Measurements from ENCODE around the gene PAOX.

PAOX gene

DNA sequence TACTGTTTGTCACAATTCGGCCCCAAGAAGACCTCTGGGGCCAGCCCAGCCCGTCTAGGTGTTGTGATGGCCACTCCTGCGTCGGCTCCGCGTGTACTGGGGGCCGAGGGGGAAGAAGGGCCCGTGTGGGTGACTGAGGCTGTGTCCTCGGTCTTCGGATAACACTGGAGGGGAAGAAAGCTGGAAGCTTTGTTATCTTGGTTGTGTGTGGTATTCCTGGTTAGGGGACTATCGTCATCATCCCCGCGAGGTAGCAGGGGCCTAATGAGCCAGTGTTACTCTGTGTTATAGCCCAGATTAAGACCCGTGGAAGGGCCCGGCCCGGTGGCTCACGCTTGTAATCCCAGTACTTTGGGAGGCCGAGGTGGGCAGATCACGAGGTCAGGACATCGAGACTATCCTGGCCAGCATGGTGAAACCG is 15.7 kb downstream of the PAOX start:
- peak overlapping the region; percentile 60 for H3K4me3 ChIP-seq (ENCODE audit: low read length)
- H3K4me1 ChIP-seq (ENCODE audit: control insufficient read depth, insufficient read depth, low read length), result peaks cover 6% of the 10 kb centered on the region
- no peaks in the 10 kb centered on the region for H3K27me3 ChIP-seq (ENCODE audit: control insufficient read depth, insufficient read depth, low read length)
- H3K36me3 ChIP-seq (ENCODE audit: control insufficient read depth, insufficient read depth, low read length), result no peaks in the 10 kb centered on the region
- H3K9me3 ChIP-seq (ENCODE audit: control insufficient read depth, low read length), result no peaks in the 10 kb centered on the region
- H3K9ac ChIP-seq (ENCODE audit: low read length), result peak overlapping the region; percentile 90

DNA sequence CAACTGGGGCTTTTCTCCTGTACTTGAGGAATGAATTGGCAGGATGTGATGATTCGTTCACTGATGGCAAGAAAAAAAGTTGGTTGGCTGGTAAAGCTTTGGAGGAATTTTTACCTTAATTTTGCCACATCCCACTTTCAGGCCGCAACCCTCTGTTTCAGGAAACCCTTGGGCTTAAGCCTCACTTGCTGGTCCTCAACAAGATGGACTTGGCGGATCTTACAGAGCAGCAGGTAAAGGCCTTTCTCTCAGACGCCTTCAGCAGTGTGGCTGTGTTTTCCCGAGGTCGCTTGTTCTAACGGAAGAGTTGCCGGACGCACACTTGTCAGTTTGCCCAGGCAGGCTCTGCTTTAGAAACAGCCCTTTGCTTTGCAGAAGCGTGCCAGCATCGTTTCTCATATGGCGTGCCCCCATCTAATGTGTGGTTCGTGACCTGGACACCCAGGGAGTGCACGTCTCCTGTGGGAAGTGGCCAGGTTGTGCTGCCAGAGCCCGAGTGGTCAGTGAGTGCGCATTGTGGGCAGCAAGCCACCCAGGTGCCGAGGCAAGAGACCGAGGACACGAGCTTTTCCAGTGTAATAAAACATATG is 17.1 kb downstream of the PAOX start:
- no peaks in the 10 kb centered on the region for H3K9me3 ChIP-seq (ENCODE audit: control insufficient read depth, low read length)
- no peak overlapping the region for H3K4me3 ChIP-seq (ENCODE audit: low read length)
- no peaks in the 10 kb centered on the region for H3K36me3 ChIP-seq (ENCODE audit: control insufficient read depth, insufficient read depth, low read length)
- H3K9ac ChIP-seq (ENCODE audit: low read length), result no peak overlapping the region
- peaks cover 6% of the 10 kb centered on the region for H3K4me1 ChIP-seq (ENCODE audit: control insufficient read depth, insufficient read depth, low read length)
- H3K27me3 ChIP-seq (ENCODE audit: control insufficient read depth, insufficient read depth, low read length), result no peaks in the 10 kb centered on the region

DNA sequence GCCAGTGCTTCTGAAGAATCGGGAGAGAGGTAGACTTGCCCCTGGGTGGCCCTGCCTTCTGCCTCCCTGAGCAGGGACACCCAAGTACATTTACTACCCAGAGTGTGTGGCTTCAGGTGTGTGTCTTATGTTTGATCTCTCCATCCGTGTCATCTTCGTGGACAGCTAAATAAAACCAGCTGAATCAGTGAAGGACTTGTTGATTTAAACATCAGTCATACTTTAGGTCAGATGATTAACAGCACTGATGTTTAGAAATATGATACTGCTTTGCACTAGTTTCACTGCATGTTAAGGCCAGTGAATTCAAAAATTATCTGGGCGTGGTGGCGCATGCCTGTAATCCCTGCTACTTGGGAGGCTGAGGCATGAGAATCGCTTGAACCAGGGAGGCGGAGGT is 18.9 kb downstream of the PAOX start:
- no peaks in the 10 kb centered on the region for H3K9me3 ChIP-seq (ENCODE audit: control insufficient read depth, low read length)
- no peak overlapping the region for H3K9ac ChIP-seq (ENCODE audit: low read length)
- no peak overlapping the region for H3K4me3 ChIP-seq (ENCODE audit: low read length)
- no peaks in the 10 kb centered on the region for H3K27me3 ChIP-seq (ENCODE audit: control insufficient read depth, insufficient read depth, low read length)
- peaks cover 6% of the 10 kb centered on the region for H3K4me1 ChIP-seq (ENCODE audit: control insufficient read depth, insufficient read depth, low read length)
- no peaks in the 10 kb centered on the region for H3K36me3 ChIP-seq (ENCODE audit: control insufficient read depth, insufficient read depth, low read length)

DNA sequence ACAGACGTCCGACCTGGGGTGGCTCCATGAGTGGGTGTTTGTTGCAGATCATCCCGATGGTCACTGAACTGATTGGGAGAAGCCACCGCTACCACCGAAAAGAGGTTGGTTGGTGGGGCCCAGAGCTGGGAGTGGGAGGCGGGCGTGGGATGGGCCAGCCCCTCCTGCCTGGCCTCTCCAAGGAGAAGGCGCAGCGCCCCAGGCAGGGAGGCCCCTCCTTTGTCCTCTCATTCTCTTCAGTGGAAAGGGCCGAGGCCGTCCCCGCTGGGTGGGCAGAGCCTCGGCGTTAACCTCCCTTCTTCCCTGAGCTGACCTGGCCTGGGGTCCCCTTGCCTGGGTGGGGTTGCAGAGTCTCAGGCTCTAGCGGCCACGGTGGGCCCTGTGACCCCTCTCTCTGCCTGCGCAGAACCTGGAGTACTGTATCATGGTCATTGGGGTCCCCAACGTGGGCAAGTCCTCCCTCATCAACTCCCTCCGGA is 20.1 kb downstream of the PAOX start:
- H3K36me3 ChIP-seq (ENCODE audit: control insufficient read depth, insufficient read depth, low read length), result no peaks in the 10 kb centered on the region
- H3K4me1 ChIP-seq (ENCODE audit: control insufficient read depth, insufficient read depth, low read length), result peaks cover 6% of the 10 kb centered on the region
- H3K4me3 ChIP-seq (ENCODE audit: low read length), result no peak overlapping the region
- no peak overlapping the region for H3K9ac ChIP-seq (ENCODE audit: low read length)
- H3K9me3 ChIP-seq (ENCODE audit: control insufficient read depth, low read length), result no peaks in the 10 kb centered on the region
- H3K27me3 ChIP-seq (ENCODE audit: control insufficient read depth, insufficient read depth, low read length), result no peaks in the 10 kb centered on the region

DNA sequence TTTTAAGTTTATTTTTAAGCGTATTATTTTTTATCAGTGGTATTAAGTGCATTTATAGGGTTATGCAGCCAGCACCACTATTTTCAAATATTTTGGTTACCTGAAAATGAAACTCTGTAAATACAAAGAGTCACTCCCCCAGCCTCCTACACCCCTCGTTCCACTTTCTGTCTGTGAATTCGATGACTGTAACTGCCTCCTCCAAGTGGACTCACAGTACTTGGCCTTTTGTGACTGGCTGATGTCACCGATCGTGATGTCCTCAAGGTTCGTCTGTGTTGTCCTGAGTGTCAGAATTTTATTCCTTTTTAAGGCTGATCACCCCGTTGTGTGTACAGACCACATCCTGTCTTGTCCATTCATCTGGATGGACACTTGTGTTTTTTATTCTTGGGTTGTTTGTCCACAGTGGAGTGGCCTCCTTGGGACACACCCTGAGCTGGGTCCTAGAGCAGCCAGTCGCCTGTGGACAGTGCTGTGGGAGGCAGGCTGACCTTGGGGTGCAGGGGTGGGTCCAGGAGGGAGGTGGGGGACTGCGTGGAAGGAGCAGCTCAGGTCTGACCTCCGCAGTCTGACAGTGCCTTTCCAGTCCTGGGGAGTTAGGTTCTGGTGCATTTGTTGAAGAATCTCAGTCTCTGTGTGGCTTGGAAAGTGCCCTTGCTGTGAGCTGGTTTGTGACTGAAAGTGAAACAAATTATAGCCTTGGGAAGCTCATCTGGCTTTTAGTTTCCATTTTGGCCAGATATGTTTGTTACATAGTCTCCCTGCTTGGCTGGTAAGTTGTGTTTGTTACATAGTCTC is 21.8 kb downstream of the PAOX start:
- no peak overlapping the region for H3K4me3 ChIP-seq (ENCODE audit: low read length)
- H3K9ac ChIP-seq (ENCODE audit: low read length), result no peak overlapping the region
- H3K27me3 ChIP-seq (ENCODE audit: control insufficient read depth, insufficient read depth, low read length), result no peaks in the 10 kb centered on the region
- H3K4me1 ChIP-seq (ENCODE audit: control insufficient read depth, insufficient read depth, low read length), result no peaks in the 10 kb centered on the region
- H3K36me3 ChIP-seq (ENCODE audit: control insufficient read depth, insufficient read depth, low read length), result no peaks in the 10 kb centered on the region
- no peaks in the 10 kb centered on the region for H3K9me3 ChIP-seq (ENCODE audit: control insufficient read depth, low read length)

DNA sequence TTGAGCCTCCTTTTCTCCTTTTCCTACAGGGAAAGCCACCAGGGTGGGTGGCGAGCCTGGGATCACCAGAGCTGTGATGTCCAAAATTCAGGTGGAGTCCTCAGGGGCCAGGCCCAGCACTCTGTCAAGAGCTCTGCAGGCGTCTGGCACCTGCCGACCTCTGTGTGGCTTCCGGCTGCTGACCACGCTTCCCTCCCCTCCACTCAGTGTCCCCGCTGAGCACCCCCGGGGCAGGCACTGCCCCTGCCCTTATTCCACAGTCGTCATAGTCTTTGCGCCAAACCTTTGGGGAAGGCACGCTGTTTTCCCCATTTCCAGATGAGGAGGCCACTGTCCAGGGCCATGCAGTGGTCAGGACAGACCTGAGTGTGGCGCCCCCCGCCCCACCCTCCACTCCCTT is 22.4 kb downstream of the PAOX start:
- Histone ChIP-seq H3K9me3 (ENCODE audit: control insufficient read depth, low read length) (no peaks in the 10 kb centered on the region), H3K36me3 (ENCODE audit: control insufficient read depth, insufficient read depth, low read length) (no peaks in the 10 kb centered on the region), H3K9ac (ENCODE audit: low read length) (no peak overlapping the region), H3K4me3 (ENCODE audit: low read length) (no peak overlapping the region), H3K27me3 (ENCODE audit: control insufficient read depth, insufficient read depth, low read length) (no peaks in the 10 kb centered on the region), H3K4me1 (ENCODE audit: control insufficient read depth, insufficient read depth, low read length) (no peaks in the 10 kb centered on the region)

DNA sequence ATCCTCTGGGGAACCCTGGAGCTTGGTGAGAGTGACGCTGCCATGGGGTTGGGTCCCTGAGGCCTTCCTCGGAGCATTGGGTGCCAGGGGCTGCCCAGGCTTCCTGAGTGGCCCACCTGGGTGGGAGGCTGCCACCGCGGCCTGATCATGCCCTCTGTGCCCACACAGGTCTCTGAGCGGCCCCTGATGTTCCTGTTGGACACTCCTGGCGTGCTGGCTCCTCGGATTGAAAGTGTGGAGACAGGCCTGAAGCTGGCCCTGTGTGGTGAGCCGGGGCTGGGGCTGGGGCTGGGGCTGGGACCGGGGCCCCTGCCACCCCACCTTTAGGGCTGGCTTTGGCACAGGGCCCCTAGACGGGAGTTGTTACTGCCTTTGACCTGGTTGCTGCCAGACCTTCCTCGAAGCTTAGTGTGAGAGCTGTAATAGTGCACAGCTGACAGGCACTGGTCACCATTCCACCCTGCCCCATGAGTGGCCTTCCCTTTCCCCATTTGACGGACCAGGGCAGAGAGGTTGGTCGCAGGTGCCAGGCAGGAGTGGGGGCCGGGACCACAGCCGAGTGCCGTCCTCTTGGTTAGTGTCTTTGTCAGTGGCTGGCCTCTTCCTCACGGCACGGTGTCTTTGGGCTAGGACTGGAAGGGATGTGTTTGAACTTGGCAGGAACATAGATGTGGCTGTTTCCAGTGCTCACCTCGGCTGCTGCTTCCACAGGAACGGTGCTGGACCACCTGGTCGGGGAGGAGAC is 23.1 kb downstream of the PAOX start:
- H3K4me1 ChIP-seq (ENCODE audit: control insufficient read depth, insufficient read depth, low read length), result no peaks in the 10 kb centered on the region
- H3K36me3 ChIP-seq (ENCODE audit: control insufficient read depth, insufficient read depth, low read length), result no peaks in the 10 kb centered on the region
- no peaks in the 10 kb centered on the region for H3K27me3 ChIP-seq (ENCODE audit: control insufficient read depth, insufficient read depth, low read length)
- no peak overlapping the region for H3K4me3 ChIP-seq (ENCODE audit: low read length)
- no peaks in the 10 kb centered on the region for H3K9me3 ChIP-seq (ENCODE audit: control insufficient read depth, low read length)
- no peak overlapping the region for H3K9ac ChIP-seq (ENCODE audit: low read length)

DNA sequence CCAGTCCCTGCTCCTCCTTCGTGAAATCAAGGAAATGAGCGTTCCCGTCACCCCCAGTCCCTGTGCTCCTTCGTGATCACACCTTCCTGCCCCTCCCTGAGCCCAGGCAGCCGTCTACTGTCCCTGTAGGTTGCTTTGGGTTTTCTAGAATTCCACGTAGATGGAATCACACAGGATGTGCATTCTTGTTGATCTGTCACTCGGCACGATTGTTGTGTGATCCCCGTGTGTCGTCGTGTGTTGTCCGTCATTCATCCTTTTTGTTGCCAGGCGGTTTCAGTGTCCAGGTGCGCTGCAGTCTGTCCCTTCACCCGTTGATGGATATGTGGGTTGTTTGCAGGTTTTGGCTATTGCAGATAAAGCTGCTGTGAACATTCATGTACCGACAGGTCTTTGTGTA is 24.3 kb downstream of the PAOX start:
- Histone ChIP-seq H3K4me3 (ENCODE audit: low read length) (no peak overlapping the region), H3K4me1 (ENCODE audit: control insufficient read depth, insufficient read depth, low read length) (no peaks in the 10 kb centered on the region), H3K9ac (ENCODE audit: low read length) (no peak overlapping the region), H3K9me3 (ENCODE audit: control insufficient read depth, low read length) (no peaks in the 10 kb centered on the region), H3K36me3 (ENCODE audit: control insufficient read depth, insufficient read depth, low read length) (no peaks in the 10 kb centered on the region), H3K27me3 (ENCODE audit: control insufficient read depth, insufficient read depth, low read length) (no peaks in the 10 kb centered on the region)

DNA sequence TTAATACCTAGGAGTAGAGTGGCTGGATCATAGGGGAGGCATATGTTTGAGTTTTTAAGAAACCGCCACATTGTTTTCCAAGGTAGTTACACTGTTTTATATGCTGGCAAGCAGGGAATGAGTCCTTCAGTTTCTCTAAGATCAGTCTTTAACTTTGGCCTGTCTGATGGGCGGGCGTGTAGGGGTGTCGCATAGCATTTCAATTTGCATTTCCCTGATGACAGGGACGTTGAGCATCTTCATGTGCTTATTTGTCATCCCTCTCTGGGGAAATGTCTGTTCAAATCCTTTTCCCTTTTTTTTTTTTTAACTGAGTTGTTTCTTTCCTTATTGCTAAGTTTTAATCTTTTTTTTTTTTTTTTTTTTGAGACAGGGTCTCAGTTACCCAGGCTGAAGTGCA is 24.7 kb downstream of the PAOX start:
- Histone ChIP-seq H3K9me3 (ENCODE audit: control insufficient read depth, low read length) (no peaks in the 10 kb centered on the region), H3K9ac (ENCODE audit: low read length) (no peak overlapping the region), H3K4me1 (ENCODE audit: control insufficient read depth, insufficient read depth, low read length) (no peaks in the 10 kb centered on the region), H3K4me3 (ENCODE audit: low read length) (no peak overlapping the region), H3K27me3 (ENCODE audit: control insufficient read depth, insufficient read depth, low read length) (no peaks in the 10 kb centered on the region), H3K36me3 (ENCODE audit: control insufficient read depth, insufficient read depth, low read length) (no peaks in the 10 kb centered on the region)

DNA sequence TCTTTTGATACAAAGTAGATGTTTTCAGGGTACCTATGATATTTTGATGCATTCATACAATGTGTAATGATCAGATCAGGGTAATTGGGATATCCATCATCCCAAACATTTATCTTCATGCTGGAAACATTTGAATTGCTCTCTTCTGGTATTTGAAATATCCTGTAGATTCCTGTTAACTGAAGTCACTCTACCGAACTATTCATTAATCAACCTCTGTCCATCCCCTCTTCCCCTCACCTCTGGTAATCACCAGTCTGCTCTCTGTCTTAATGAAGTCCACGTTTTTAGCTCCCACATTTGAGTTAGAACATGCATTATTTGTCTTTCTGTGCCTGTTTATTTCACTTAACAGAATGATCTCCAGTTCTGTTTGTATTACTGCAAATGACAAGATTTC is 26.2 kb downstream of the PAOX start:
- H3K36me3 ChIP-seq (ENCODE audit: control insufficient read depth, insufficient read depth, low read length), result no peaks in the 10 kb centered on the region
- no peaks in the 10 kb centered on the region for H3K4me1 ChIP-seq (ENCODE audit: control insufficient read depth, insufficient read depth, low read length)
- H3K4me3 ChIP-seq (ENCODE audit: low read length), result no peak overlapping the region
- no peaks in the 10 kb centered on the region for H3K9me3 ChIP-seq (ENCODE audit: control insufficient read depth, low read length)
- H3K9ac ChIP-seq (ENCODE audit: low read length), result no peak overlapping the region
- H3K27me3 ChIP-seq (ENCODE audit: control insufficient read depth, insufficient read depth, low read length), result no peaks in the 10 kb centered on the region

DNA sequence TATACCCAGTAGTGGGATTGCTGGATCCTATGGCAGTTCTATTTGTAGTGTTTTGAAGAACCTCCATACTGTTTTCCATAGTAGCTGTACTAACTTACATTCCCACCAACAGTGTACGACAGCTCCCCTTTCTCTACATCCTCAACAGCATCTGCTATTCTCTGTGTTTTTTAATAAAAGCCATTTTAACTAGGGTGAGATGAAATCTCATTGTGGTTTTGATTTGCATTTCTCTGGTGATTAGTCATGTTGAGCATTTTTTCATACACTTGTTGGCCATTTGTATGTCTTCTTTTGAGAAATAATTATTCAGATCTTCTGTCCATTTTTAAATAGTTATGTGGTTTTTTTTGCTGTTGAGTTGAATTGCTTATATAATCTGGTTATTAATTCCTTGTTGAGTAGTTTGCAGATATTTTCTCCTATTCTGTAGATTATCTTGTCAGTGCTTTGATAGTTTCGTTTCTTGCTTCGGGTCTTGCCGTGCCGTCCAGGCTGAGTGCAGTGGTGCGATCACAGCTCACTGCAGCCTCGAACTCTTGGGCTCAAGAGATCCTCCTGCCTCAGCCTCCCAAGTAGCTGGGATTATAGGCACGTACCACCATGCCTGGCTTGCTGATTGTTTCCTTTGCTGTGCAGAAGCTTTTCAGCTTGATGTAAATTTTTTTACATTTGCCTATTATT is 26.9 kb downstream of the PAOX start:
- no peaks in the 10 kb centered on the region for H3K4me1 ChIP-seq (ENCODE audit: control insufficient read depth, insufficient read depth, low read length)
- H3K27me3 ChIP-seq (ENCODE audit: control insufficient read depth, insufficient read depth, low read length), result no peaks in the 10 kb centered on the region
- no peaks in the 10 kb centered on the region for H3K36me3 ChIP-seq (ENCODE audit: control insufficient read depth, insufficient read depth, low read length)
- no peak overlapping the region for H3K9ac ChIP-seq (ENCODE audit: low read length)
- no peak overlapping the region for H3K4me3 ChIP-seq (ENCODE audit: low read length)
- no peaks in the 10 kb centered on the region for H3K9me3 ChIP-seq (ENCODE audit: control insufficient read depth, low read length)
